BE2C (cell line): ENCODE data around the gene ABCB9.

Source experiments
- DNase-seq: peaks from one replicate; pipeline ENCODE4 v3.0.0-alpha.2; 2020
- H3K27me3 ChIP-seq: fragments of 250-450 bp; sonication (Bioruptor Pico); 2 replicates; pipeline ENCODE4 v1.5.1; 2020; ENCODE audit warnings: mild to moderate bottlenecking
- H3K36me3 ChIP-seq: fragments of 250-450 bp; sonication (Bioruptor Pico); 2 replicates; pipeline ENCODE4 v1.5.1; 2020; ENCODE audit warnings: mild to moderate bottlenecking
- H3K4me1 ChIP-seq: fragments of 250-450 bp; sonication (Bioruptor Pico); 2 replicates; pipeline ENCODE4 v1.5.1; 2020
- H3K4me3 ChIP-seq: 2 replicates; pipeline ENCODE4 v1.5.1; 2011; ENCODE audit warnings: low read depth, low read length
- H3K9me3 ChIP-seq: fragments of 250-450 bp; sonication (Bioruptor Pico); 2 replicates; pipeline ENCODE4 v1.5.1; 2020
- CTCF ChIP-seq: IDR thresholded peaks from 2 replicates; pipeline ENCODE4 v1.5.1; 2012; ENCODE audit warnings: mild to moderate bottlenecking, low read depth, low read length

The ABCB9 gene

GRCh38 chr12:122939125-122939524 is 27.1 kb downstream of the ABCB9 start:
- Histone ChIP-seq H3K4me3 (no peak overlapping the region), H3K36me3 (no peaks in the 10 kb centered on the region), H3K4me1 (no peaks in the 10 kb centered on the region), H3K27me3 (no peaks in the 10 kb centered on the region), H3K9me3 (no peaks in the 10 kb centered on the region)
- no peak for DNase-seq
- no peak for TF ChIP-seq CTCF

DNA sequence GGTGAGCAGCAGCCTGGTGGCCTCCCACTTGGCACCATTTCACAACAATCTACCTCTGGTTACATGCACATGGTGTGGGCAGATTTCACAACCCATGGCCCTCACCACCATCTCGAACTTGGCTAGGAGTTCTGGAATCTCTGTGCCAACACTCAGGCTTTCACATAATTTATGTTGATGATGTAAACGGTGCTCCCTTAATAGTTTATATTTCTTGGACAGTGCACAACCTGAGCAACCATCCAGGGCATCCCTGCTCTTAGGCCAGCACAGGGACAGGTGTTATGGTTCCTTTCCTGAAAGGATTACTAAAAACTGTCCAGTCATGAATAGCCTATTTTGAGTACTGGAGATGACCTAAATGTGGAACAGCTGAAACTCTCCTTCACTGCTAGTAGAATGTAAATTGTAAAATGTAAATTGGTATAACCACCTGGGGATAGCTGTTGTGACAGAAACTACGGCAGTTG is 28.6 kb downstream of the ABCB9 start:
- DNase-seq, result no peak
- Histone ChIP-seq H3K9me3 (no peaks in the 10 kb centered on the region), H3K4me1 (no peaks in the 10 kb centered on the region), H3K4me3 (no peak overlapping the region), H3K36me3 (no peaks in the 10 kb centered on the region), H3K27me3 (no peaks in the 10 kb centered on the region)
- TF ChIP-seq CTCF, result no peak

- no peak for TF ChIP-seq CTCF
- DNase-seq, result no peak
Observed at GRCh38 chr12:122935318-122935717, 30.9 kb downstream of the ABCB9 start.

DNA sequence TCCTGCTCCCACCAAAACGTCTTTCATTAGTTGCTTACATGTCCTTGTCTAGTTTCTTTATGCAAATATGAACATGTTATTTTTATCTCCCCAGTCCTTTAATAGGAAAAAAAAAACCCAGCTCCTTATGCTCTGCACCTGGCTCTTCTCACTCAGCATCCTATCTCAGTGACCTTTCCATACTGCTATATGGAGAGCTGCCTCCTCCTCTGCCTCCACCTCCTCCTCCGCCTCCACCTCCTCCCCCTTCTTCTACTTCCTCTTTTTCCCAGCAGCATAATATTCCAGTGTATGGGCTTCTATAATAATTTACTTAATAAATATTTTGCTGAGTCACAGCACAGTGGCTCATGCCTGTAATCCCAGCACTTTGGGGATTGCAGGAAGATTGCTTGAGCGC is 31.5 kb downstream of the ABCB9 start:
- H3K36me3 ChIP-seq, result no peaks in the 10 kb centered on the region

More at GRCh38 chr12:122935318-122935717, 30.9 kb downstream of the ABCB9 start:
- no peak overlapping the region for H3K4me3 ChIP-seq
- no peaks in the 10 kb centered on the region for H3K36me3 ChIP-seq
- no peaks in the 10 kb centered on the region for H3K4me1 ChIP-seq
- H3K9me3 ChIP-seq, result no peaks in the 10 kb centered on the region
- no peaks in the 10 kb centered on the region for H3K27me3 ChIP-seq

DNA sequence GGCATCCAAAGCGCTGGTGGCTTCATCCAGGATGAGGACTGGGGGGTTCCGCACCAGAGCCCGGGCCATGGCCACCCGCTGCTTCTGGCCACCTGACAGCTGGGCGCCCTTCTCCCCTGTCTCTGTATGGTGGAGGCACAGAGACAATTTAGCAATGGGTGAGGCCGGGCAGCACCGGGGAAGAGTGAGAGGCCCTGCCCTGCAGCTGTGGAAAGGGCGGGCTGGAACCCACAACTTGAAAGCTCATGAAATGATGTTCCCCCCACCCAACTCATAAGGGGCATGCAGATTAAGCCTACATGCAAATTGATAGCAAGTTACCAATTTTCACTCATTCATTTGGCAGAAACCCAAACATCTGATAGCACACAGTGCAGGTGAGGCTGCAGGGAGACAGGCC is 34.1 kb downstream of the ABCB9 start:
- Histone ChIP-seq H3K4me3 (no peak overlapping the region), H3K27me3 (no peaks in the 10 kb centered on the region), H3K4me1 (no peaks in the 10 kb centered on the region), H3K9me3 (no peaks in the 10 kb centered on the region), H3K36me3 (no peaks in the 10 kb centered on the region)
- DNase-seq, result no peak
- TF ChIP-seq CTCF, result no peak

More for the DNA sequence above, 31.5 kb downstream of the ABCB9 start:
- no peaks in the 10 kb centered on the region for H3K9me3 ChIP-seq
- H3K27me3 ChIP-seq, result no peaks in the 10 kb centered on the region
- no peaks in the 10 kb centered on the region for H3K4me1 ChIP-seq
- no peak for TF ChIP-seq CTCF
- no peak for DNase-seq
- no peak overlapping the region for H3K4me3 ChIP-seq

DNA sequence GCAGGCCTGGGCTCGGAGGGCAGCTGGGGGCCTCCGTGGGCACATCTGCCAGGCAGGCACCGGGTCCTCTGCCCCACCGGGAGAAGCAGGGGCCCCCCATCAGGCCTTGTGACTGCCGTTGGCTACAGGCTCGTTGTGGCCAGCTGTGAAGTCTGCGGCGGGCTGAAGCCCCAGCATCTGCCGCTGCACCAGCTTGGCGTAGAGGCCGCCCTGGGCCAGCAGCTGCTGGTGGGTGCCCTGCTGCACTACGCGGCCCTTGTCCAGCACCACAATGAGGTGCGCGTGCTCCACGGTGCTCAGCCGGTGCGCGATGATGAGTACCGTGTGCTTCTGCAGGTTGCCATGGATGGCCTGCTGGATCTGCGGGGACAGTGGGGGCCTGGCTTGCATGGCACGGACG is 36.5 kb downstream of the ABCB9 start:
- no peaks in the 10 kb centered on the region for H3K27me3 ChIP-seq
- no peak for TF ChIP-seq CTCF
- H3K36me3 ChIP-seq, result no peaks in the 10 kb centered on the region
- no peak for DNase-seq
- no peaks in the 10 kb centered on the region; the same call in 1 of the 2 replicates for H3K9me3 ChIP-seq
- H3K4me1 ChIP-seq, result no peaks in the 10 kb centered on the region
- H3K4me3 ChIP-seq, result no peak overlapping the region
